SIG-M5 treated with dmso at 0.1 percent for 504 hours (cell line): ENCODE measurements around the gene SELENOF.
"Not testable (repeated sequence)": the region's sequence is repeated elsewhere in the genome, so short reads cannot be mapped to it uniquely, and the experiment has no call there.

Experiments used
- DNase-seq: peaks from one replicate; lab custom pipeline; 2025; ENCODE audit not compliant: unreplicated experiment; lab: John Stamatoyannopoulos, UW

SELENOF gene

GRCh38 chr1:86922445-86922844, 8.5 kb upstream of the SELENOF start:
- DNase-seq = no peak

- no peak for DNase-seq
Observed at GRCh38 chr1:86916752-86917151, 2.8 kb upstream of the SELENOF start.

- no peak for DNase-seq
Observed at GRCh38 chr1:86915737-86916235, 1.9 kb upstream of the SELENOF start.

- peak; percentile 50 for DNase-seq
Observed at GRCh38 chr1:86914998-86915736, 1.2 kb upstream of the SELENOF start.

GRCh38 chr1:86914601-86914997, 673 bp upstream of the SELENOF start, which contains the start of gene HS2ST1:
Gene HS2ST1 (plus strand): TSS chr1:86914635.
- no peak for DNase-seq

- DNase-seq = peak; percentile 39
Observed at GRCh38 chr1:86913399-86913895, 479 bp downstream of the SELENOF start.

GRCh38 chr1:86912281-86912900, 1.5 kb downstream of the SELENOF start:
- DNase-seq = no peak

- DNase-seq = no peak
Observed at GRCh38 chr1:86906419-86906818, 7.5 kb downstream of the SELENOF start.

GRCh38 chr1:86905875-86906274, 8.1 kb downstream of the SELENOF start:
- no peak for DNase-seq

GRCh38 chr1:86899401-86899800, 14.5 kb downstream of the SELENOF start:
- not testable (repeated sequence) for DNase-seq

- no peak for DNase-seq
Observed at GRCh38 chr1:86888327-86888726, 25.6 kb downstream of the SELENOF start.

- no peak for DNase-seq
Observed at GRCh38 chr1:86887479-86888162, 26.3 kb downstream of the SELENOF start.

- no peak for DNase-seq
Observed at GRCh38 chr1:86875722-86876121, 38.2 kb downstream of the SELENOF start.

- DNase-seq = no peak
Observed at GRCh38 chr1:86872086-86872485, 41.8 kb downstream of the SELENOF start.

- DNase-seq = no peak
Observed at GRCh38 chr1:86871001-86871400, 42.9 kb downstream of the SELENOF start.

GRCh38 chr1:86868477-86868876, 45.4 kb downstream of the SELENOF start:
- no peak for DNase-seq

GRCh38 chr1:86867278-86867677, 46.6 kb downstream of the SELENOF start:
- DNase-seq = not testable (repeated sequence)

- no peak for DNase-seq
Observed at GRCh38 chr1:86866665-86867064, 47.3 kb downstream of the SELENOF start.

- no peak for DNase-seq
Observed at GRCh38 chr1:86865973-86866637, 47.8 kb downstream of the SELENOF start.

- no peak for DNase-seq
Observed at GRCh38 chr1:86862920-86863319, 51.0 kb downstream of the SELENOF start.

- DNase-seq = no peak
Observed at GRCh38 chr1:86861424-86861823, 52.5 kb downstream of the SELENOF start.
